H1 (cell line): ENCODE measurements around the gene STRN4. TPM values are rescaled to one million over a fixed set of nuclear protein-coding genes. Genes with fewer than 3 reads are reported as not detected.

ENCODE experiments used
- POLR2A ChIP-seq, 2 experiments: IDR thresholded peaks; 1 replicate in 1 of 2; 2 replicates in 1 of 2; pipeline ENCODE4 v1.6.1; 2011; ENCODE audit warnings: low read depth in 2 of 2, low read length in 2 of 2, mild to moderate bottlenecking in 2 of 2; ENCODE audit errors: control extremely low read depth in 1 of 2
- TAF1 ChIP-seq: IDR thresholded peaks from 2 replicates; pipeline ENCODE4 v1.6.1; 2011; ENCODE audit warnings: mild to moderate bottlenecking, low read depth, low read length
- TAF7 ChIP-seq: optimal IDR thresholded peaks from 2 replicates; pipeline ENCODE3; 2011; ENCODE audit warnings: low read depth, mild to moderate bottlenecking, inconsistent platforms, low read length, moderate library complexity, borderline replicate concordance
- polyA plus RNA-seq, 7 experiments: library from polyadenylated mRNA; depleted of rRNA in 3 of 7; stranded (reverse) in 5 of 7; unstranded in 2 of 7; fragments of >200 nt in 5 of 7; fragments of 200-250 nt in 2 of 7; gene quantifications; 1 replicate in 5 of 7; 2 replicates in 1 of 7; 4 replicates in 1 of 7; pipeline versions ENCODE4 v1.2.1 to v1.2.3, GENCODE V29; 2011 to 2013; ENCODE audit warnings: missing spikeins in 2 of 7, mixed read lengths in 2 of 7
- total RNA-seq: library from RNA; stranded (reverse); fragmentation: NEBNext Ultra II Directional; extraction: Animal tissue kit (Norgen Biotek cat#: 25700); gene quantifications from 2 replicates; pipeline ENCODE4 v1.2.1, GENCODE V29; 2021
- TF ChIP-seq, protein P1 (sequence below): IDR thresholded peaks from 2 replicates; pipeline ENCODE4 v1.6.1; 2011; ENCODE audit warnings: low read length, improper control_type of control experiment

Gene STRN4
- total and polyA plus RNA-seq, 2 of the 8 experiments (the other 6 are each of a cell fraction or from before 2014, with no cell fraction given), result 120 to 187 TPM

GRCh38 chr19:46727757-46728156 lies 18.5 kb downstream of the STRN4 start (continued):
- TF ChIP-seq, protein P1, sequence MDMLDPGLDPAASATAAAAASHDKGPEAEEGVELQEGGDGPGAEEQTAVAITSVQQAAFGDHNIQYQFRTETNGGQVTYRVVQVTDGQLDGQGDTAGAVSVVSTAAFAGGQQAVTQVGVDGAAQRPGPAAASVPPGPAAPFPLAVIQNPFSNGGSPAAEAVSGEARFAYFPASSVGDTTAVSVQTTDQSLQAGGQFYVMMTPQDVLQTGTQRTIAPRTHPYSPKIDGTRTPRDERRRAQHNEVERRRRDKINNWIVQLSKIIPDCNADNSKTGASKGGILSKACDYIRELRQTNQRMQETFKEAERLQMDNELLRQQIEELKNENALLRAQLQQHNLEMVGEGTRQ, result no peak
- no peak for TF ChIP-seq POLR2A (IDR thresholded peaks at IDR 0.05; ENCODE audit: control extremely low read depth in 1 of 2, low read depth in 2 of 2, low read length in 2 of 2)
- TF ChIP-seq TAF7, result no peak
- TF ChIP-seq TAF1, result no peak
